GM12892 (cell line): ENCODE data around the gene ATG16L2.

Experiments used
- POLR2AphosphoS5 ChIP-seq: IDR thresholded peaks from 2 replicates; pipeline ENCODE4 v1.6.1; 2011; ENCODE audit warnings: low read depth, low read length, control low read depth
- TAF1 ChIP-seq: IDR thresholded peaks from 2 replicates; pipeline ENCODE4 v1.6.1; 2011; ENCODE audit warnings: low read depth, mild to moderate bottlenecking, control low read depth, low read length, borderline replicate concordance

- TF ChIP-seq TAF1, result no peak
- no peak for TF ChIP-seq POLR2AphosphoS5
These were observed 56.9 kb downstream of the ATG16L2 start for GRCh38 chr11:72871119-72871518.
